Loucy (cell line): ENCODE measurements around the gene IGF1R.

Experiments used
- EZH2phosphoT487 ChIP-seq: fragments of 200-600 bp; IDR thresholded peaks from 2 replicates; pipeline ENCODE4 v1.6.1; 2018; ENCODE audit warnings: antibody characterized with exemption, mild to moderate bottlenecking, moderate library complexity, borderline replicate concordance
- TF ChIP-seq, protein P1 (sequence below): fragments of 200-600 bp; sonication (generic); conservative IDR thresholded peaks from 2 replicates; pipeline ENCODE4 v1.5.1; 2014; ENCODE audit warnings: mild to moderate bottlenecking, antibody characterized with exemption, low read length

DNA sequence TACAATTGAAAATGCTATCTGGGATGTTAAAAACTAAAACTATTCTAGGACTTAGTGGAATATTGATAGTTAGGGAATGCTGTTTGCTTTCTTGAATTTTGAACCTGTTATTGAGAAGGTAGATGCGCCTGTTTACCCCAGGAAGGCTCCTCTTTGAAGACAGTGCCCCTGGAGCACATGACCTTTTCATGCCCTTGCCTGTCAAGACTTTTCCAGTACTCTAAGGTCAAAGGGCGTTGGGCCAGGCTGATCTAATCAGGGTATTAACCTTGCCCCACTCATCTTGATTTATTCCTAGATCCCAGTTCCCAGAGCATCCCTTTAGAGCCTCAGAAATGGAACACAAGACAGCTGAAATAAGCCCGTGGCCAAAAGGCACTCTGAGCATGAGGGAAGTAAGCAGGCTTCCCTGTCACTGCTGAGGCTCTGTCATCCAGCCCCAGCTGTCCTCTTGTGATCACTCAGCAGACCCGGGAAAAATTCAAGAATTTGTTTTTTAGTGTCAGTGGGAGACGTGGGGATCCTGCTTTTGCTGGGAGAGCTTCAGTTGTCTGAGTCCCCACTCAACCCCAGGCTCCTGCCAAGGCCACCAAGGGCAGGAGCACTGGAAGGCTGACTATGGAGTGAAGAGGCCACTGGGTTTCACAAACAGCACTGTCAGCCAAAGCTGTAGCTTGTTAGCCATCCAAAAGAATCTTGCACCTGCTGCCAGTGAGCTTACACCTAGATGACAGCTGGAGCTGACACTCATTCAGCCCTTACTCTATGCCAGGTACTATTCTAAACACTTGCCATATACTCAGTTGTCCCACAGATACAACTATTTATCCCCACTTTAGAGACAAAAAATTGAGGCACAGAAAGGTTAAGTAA, 190.3 kb downstream of the IGF1R start:
- TF ChIP-seq, protein P1, sequence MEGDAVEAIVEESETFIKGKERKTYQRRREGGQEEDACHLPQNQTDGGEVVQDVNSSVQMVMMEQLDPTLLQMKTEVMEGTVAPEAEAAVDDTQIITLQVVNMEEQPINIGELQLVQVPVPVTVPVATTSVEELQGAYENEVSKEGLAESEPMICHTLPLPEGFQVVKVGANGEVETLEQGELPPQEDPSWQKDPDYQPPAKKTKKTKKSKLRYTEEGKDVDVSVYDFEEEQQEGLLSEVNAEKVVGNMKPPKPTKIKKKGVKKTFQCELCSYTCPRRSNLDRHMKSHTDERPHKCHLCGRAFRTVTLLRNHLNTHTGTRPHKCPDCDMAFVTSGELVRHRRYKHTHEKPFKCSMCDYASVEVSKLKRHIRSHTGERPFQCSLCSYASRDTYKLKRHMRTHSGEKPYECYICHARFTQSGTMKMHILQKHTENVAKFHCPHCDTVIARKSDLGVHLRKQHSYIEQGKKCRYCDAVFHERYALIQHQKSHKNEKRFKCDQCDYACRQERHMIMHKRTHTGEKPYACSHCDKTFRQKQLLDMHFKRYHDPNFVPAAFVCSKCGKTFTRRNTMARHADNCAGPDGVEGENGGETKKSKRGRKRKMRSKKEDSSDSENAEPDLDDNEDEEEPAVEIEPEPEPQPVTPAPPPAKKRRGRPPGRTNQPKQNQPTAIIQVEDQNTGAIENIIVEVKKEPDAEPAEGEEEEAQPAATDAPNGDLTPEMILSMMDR: no peak
- no peak for TF ChIP-seq EZH2phosphoT487
